Lower lobe of right lung (tissue), 2 donors: ENCODE results near the gene ZIC2. TPM values are rescaled to one million over a fixed set of nuclear protein-coding genes. Genes with fewer than 3 reads are reported as not detected.
A peak's percentile ranks its signal among the peaks of the same experiment; 100 is the strongest.

Experiments
- ATAC-seq, 2 donors: fragments of 200-7000 bp; cut with Tn5 transposase; one replicate each; pipeline ENCODE4 v1.9.1; 2020 to 2022; ENCODE audit warnings: mild to moderate bottlenecking in 2 of 2, moderate library complexity in 2 of 2
- DNase-seq: peaks from one replicate; pipeline ENCODE4 v3.0.0-alpha.2; 2020
- H3K27ac ChIP-seq: fragments of 200-600 bp; one replicate; pipeline ENCODE4 v1.8.0; 2022
- H3K27me3 ChIP-seq: fragments of 200-600 bp; one replicate; pipeline ENCODE4 v1.8.0; 2022; ENCODE audit warnings: low read depth
- H3K36me3 ChIP-seq: fragments of 200-600 bp; one replicate; pipeline ENCODE4 v1.8.0; 2022; ENCODE audit warnings: mild to moderate bottlenecking
- H3K4me1 ChIP-seq: fragments of 200-600 bp; one replicate; pipeline ENCODE4 v1.8.0; 2022
- H3K4me3 ChIP-seq: fragments of 200-600 bp; one replicate; pipeline ENCODE4 v1.8.0; 2022; ENCODE audit warnings: mild to moderate bottlenecking
- H3K9me3 ChIP-seq: fragments of 200-600 bp; one replicate; pipeline ENCODE4 v1.8.0; 2022
- intact Hi-C: fragments of 100-400 bp; cut with DNase I; formaldehyde crosslinking; loops from one replicate; pipeline ENCODE4 v1.11.0; 2022
- total RNA-seq: library from RNA; stranded (reverse); fragmentation: NEBNext Ultra II Directional; extraction: Animal tissue kit (Norgen Biotek cat#: 25700); gene quantifications from one replicate; pipeline ENCODE4 v1.2.1, GENCODE V29; 2021
- TF ChIP-seq, protein P1 (sequence below): fragments of 200-600 bp; IDR thresholded peaks from one replicate; pipeline ENCODE4 v1.8.0; 2022; ENCODE audit warnings: antibody characterized with exemption, mild to moderate bottlenecking
- donor health status: DM: no; HTN: yes; CAD: no; lungs with severe emphysema.

ZIC2 gene
- total RNA-seq, 1 donor from 2014 or later = not detected

- DNase-seq = no peak
- Histone ChIP-seq H3K27me3 (peaks cover 98% of the 10 kb centered on the region), H3K4me3 (peak overlapping the region; percentile 49), H3K36me3 (no peaks in the 10 kb centered on the region), H3K27ac (no peak overlapping the region), H3K9me3 (no peaks in the 10 kb centered on the region), H3K4me1 (peaks cover 37% of the 10 kb centered on the region)
- peak; percentile 25 to 33 for ATAC-seq
- TF ChIP-seq, protein P1, sequence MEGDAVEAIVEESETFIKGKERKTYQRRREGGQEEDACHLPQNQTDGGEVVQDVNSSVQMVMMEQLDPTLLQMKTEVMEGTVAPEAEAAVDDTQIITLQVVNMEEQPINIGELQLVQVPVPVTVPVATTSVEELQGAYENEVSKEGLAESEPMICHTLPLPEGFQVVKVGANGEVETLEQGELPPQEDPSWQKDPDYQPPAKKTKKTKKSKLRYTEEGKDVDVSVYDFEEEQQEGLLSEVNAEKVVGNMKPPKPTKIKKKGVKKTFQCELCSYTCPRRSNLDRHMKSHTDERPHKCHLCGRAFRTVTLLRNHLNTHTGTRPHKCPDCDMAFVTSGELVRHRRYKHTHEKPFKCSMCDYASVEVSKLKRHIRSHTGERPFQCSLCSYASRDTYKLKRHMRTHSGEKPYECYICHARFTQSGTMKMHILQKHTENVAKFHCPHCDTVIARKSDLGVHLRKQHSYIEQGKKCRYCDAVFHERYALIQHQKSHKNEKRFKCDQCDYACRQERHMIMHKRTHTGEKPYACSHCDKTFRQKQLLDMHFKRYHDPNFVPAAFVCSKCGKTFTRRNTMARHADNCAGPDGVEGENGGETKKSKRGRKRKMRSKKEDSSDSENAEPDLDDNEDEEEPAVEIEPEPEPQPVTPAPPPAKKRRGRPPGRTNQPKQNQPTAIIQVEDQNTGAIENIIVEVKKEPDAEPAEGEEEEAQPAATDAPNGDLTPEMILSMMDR = no peak
- intact Hi-C loops = no loop called here
Measured at GRCh38 chr13:99980824-99981734, 505 bp upstream of the ZIC2 start.

DNA sequence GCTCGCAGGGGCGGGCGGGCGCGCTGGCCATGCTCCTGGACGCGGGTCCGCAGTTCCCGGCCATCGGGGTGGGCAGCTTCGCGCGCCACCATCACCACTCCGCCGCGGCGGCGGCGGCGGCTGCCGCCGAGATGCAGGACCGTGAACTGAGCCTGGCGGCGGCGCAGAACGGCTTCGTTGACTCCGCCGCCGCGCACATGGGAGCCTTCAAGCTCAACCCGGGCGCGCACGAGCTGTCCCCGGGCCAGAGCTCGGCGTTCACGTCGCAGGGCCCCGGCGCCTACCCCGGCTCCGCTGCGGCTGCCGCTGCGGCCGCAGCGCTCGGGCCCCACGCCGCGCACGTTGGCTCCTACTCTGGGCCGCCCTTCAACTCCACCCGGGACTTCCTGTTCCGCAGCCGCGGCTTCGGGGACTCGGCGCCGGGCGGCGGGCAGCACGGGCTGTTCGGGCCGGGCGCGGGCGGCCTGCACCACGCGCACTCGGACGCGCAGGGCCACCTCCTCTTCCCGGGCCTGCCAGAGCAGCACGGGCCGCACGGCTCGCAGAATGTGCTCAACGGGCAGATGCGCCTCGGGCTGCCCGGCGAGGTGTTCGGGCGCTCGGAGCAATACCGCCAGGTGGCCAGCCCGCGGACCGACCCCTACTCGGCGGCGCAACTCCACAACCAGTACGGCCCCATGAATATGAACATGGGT, 599 bp downstream of the ZIC2 start:
- H3K36me3 ChIP-seq = no peaks in the 10 kb centered on the region
- peak; percentile 5 to 31 for ATAC-seq
- peak overlapping the region; percentile 49 for H3K4me3 ChIP-seq
- TF ChIP-seq, protein P1 = no peak
- intact Hi-C loops = no loop called here
- H3K4me1 ChIP-seq = peaks cover 37% of the 10 kb centered on the region
- peaks cover 98% of the 10 kb centered on the region for H3K27me3 ChIP-seq
- no peak overlapping the region for H3K27ac ChIP-seq
- H3K9me3 ChIP-seq = no peaks in the 10 kb centered on the region
- DNase-seq = no peak

DNA sequence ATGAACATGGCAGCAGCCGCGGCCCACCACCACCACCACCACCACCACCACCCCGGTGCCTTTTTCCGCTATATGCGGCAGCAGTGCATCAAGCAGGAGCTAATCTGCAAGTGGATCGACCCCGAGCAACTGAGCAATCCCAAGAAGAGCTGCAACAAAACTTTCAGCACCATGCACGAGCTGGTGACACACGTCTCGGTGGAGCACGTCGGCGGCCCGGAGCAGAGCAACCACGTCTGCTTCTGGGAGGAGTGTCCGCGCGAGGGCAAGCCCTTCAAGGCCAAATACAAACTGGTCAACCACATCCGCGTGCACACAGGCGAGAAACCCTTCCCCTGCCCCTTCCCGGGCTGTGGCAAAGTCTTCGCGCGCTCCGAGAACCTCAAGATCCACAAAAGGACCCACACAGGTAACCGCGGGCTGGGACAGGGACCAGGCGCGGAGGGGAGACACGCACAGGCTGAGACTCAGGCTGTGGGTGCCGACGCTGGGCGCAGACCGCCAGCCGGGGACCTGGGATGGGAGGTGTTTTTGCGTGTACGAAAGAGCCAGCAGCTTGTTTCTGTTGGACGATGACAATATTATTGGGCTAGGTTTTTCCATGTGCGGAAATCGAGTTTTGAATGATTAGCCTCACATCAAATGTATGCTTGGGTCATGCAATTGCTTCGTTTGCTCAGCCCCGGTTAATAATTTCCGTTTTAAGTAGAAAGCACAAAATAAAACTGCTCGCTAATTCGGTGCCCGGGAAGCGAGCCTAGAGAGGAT, 1.3 kb downstream of the ZIC2 start:
- H3K4me3 ChIP-seq = no peak overlapping the region
- ATAC-seq = no peak
- no peaks in the 10 kb centered on the region for H3K36me3 ChIP-seq
- H3K27me3 ChIP-seq = peaks cover 98% of the 10 kb centered on the region
- no peak for DNase-seq
- TF ChIP-seq, protein P1 = no peak
- intact Hi-C loops = no loop called here
- no peaks in the 10 kb centered on the region for H3K9me3 ChIP-seq
- peaks cover 34% of the 10 kb centered on the region for H3K4me1 ChIP-seq
- no peak overlapping the region for H3K27ac ChIP-seq

GRCh38 chr13:99983499-99984401, 2.2 kb downstream of the ZIC2 start:
- ATAC-seq (no peak), DNase-seq (no peak)
- no peak overlapping the region for H3K27ac ChIP-seq
- no peaks in the 10 kb centered on the region for H3K9me3 ChIP-seq
- intact Hi-C loops = no loop called here
- H3K4me1 ChIP-seq = peaks cover 29% of the 10 kb centered on the region
- TF ChIP-seq, protein P1 = no peak
- no peaks in the 10 kb centered on the region for H3K36me3 ChIP-seq
- H3K27me3 ChIP-seq = peaks cover 98% of the 10 kb centered on the region
- H3K4me3 ChIP-seq = no peak overlapping the region
